HG02970 (cell line): ENCODE measurements around the gene RUFY3.
"Not testable (repeated sequence)": the region's sequence is repeated elsewhere in the genome, so short reads cannot be mapped to it uniquely, and the experiment has no call there.

Source experiments
- ATAC-seq: cut with Tn5 transposase; IDR thresholded peaks from one replicate; pipeline ENCODE4 v1.9.1; 2021; ENCODE audit warnings: mild to moderate bottlenecking, moderate library complexity, moderate number of reproducible peaks; ENCODE audit not compliant: unreplicated experiment, low FRiP score

The RUFY3 gene

GRCh38 chr4:70765368-70765767, 43.6 kb downstream of the RUFY3 start:
- no peak for ATAC-seq

DNA sequence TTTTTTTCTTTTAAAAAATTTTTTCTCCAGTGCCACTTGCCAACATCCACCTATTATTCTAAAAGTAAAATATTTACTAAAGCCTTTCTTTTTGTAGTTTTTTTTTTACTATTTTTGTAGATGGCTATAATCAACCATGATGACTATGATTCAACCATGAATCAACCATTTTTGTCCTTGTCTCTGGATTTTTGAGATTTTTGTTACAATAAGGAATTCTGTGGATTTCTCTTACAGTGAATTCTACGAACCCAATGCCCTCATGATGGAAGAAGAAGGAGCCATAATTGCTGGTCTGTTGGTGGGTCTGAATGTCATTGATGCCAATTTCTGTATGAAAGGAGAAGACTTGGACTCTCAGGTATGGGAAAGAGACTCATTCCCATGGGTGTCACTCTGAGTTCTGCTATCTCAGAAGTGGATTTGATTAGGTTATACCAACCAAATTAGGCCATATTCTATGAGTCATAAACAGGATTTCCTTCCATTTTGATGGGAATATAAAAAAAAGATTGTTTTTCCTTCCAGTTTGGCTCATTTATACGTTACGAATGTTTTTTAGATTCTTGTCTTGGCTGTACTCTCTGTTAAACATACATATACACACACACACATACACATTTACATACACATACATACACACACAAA, 46.7 kb downstream of the RUFY3 start:
- ATAC-seq = no peak

GRCh38 chr4:70769396-70769795, 47.6 kb downstream of the RUFY3 start:
- not testable (repeated sequence) for ATAC-seq

DNA sequence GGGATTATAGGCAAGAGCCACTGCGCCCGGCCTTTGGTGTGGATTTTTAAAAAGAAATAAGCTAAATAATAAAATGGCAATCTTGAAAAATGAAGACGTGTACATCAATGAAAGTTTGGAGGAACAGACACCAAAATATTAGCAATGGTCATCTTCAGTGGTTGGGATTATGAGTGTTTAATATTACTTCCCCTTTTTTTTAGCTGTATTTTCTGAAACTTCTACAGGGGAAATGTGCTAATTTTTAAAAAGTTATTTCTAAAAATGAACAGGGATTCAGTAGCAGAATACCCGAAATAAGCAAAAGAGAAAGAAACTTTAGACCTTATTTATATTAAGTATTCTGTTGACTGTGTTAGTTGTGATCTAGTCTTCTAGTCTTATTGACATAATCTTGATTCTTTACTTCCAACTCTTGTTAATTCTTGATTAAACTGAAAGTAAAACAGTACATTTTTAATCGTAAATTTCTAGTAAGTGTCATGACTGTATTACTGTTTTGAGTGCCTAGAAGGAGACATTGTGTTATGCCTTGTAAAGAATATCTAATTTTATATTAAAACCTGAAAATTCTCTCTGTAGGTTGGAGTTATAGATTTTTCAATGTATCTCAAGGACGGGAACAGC, 51.3 kb downstream of the RUFY3 start:
- no peak for ATAC-seq

DNA sequence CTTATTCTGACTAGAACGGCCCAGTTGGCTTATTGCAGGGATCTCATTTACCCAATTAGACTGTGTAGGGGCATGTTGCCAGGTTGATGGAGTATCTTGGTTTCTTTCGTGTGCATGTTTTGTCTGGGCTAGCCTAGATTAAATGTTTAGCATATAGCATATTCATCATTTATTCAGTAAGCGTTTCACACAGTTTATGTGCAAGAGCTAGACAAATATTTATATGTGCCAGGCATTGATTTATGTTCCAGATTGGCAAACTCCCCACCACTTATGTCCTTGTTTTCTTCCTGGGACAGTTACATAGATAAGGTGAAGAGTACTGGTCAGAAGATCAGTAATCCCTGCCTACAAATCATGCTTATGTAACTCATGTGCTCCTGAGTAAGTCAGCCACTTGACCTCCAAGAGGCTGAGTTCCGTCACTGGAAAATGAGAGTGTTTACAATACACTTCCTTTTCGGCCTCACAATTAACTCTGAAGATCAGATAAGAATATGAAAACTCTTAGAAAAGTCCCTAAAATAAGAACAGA, 57.2 kb downstream of the RUFY3 start:
- ATAC-seq = no peak

- no peak for ATAC-seq
Measured at GRCh38 chr4:70783096-70783495, 61.3 kb downstream of the RUFY3 start.

GRCh38 chr4:70787496-70787895, 65.7 kb downstream of the RUFY3 start:
- no peak for ATAC-seq

- ATAC-seq = no peak
Measured at GRCh38 chr4:70788733-70789132, 67.0 kb downstream of the RUFY3 start.

- no peak for ATAC-seq
Measured at GRCh38 chr4:70793626-70794025, 71.9 kb downstream of the RUFY3 start.

- no peak for ATAC-seq
Measured at GRCh38 chr4:70801265-70801809, 79.6 kb downstream of the RUFY3 start.

DNA sequence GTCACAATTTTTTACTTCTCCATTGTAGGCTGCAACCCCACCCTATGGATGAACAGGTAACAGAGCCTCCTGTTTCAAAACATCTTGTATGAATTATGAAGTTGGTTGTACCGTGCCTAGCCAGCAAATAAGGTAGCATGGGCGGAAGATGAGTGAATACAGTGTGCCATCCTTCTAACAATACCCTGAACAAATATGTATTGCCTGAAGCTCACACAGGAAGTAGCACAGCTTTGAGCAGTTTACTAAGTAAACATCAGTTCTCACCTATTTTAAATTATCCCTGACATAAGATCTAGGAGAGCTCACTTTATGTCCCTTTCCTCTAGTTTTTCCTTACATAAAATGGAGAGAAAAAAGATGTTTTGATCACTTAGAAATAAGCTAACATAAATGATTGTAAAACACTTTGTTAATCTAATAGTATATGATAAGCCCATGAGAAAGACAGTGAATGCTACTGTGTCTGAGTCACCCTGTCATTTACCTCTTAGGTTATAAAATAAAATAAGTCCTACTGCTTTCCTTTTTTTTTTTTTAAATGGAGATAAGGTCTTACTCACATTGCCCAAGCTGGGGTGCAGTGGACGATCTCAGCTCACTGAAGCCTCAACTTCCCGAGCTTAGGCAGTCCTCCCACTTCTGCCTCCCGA, 81.3 kb downstream of the RUFY3 start:
- no peak for ATAC-seq

DNA sequence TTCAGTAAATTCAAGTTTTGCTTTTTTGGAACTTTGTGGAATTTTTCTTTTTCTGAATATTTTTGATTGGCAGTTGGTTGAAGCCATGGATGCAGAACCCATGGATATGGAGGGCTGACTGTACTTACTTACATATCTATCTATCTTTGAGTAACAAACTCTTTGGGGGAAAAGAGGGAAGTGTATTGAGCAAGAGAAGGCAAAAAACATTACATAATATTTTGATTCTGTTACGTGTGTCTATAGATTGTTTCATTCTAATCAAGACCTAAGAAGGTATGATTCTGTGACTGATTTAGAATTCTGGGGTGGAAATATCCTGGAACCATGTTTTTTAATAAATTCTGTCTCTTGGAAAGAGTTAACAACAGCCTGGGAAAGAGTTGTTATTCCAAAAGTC, 86.4 kb downstream of the RUFY3 start:
- no peak for ATAC-seq

- no peak for ATAC-seq
Measured at GRCh38 chr4:70815370-70815769, 93.6 kb downstream of the RUFY3 start.

- no peak for ATAC-seq
Measured at GRCh38 chr4:70816894-70817293, 95.1 kb downstream of the RUFY3 start.

DNA sequence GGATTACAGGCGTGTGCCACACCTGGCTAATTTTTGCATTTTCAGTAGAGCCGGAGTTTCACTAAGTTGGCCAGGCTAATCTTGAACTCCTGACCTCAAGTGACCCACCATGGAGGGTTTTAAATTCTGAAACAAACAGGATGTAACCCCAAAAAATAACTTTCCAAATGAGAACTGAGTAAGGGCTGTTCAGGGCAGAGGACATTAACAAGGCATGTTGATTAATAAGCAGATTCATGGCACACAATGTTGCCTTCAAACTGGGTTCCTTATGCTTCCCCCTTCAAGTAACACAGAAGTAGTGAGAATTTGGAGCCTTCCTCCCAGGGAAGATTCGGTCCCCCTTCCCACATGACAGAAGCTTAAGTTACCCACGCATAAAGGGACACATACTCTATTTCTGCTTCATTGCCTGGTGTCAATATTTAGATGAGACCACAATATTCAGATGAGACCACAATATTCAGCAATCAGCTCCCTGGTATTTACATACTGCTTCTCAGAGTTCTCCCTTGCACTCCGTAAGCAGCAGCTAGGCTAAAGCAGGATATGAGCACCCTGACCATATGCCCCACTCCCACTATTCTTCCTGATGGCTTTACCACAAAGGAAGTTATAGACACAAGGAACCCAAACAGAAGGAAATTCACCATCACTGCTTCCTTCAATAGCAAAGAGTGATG, 96.5 kb downstream of the RUFY3 start:
- no peak for ATAC-seq

- ATAC-seq = no peak
Measured at GRCh38 chr4:70818921-70819320, 97.2 kb downstream of the RUFY3 start.

- ATAC-seq = no peak
Measured at GRCh38 chr4:70829015-70829414, 107.3 kb downstream of the RUFY3 start.

DNA sequence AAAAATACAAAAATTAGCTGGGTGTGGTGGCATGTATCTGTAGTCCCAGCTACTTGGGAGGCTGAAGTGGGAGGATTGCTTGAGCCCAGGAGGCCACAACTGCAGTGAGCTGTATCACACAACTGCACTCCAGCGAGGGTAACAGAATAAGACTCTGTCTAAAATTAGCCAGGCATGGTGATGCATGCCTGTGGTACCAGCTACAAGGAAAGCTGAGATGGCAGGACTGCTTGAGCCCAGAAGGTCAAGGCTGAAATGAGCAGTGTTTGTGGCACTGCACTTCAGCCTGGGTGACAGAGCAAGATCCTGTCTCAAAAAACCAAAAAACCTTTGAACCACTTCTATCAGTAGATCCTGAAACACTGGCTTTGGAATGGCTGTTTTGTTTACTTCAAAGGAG, 107.7 kb downstream of the RUFY3 start:
- ATAC-seq = no peak

GRCh38 chr4:70830054-70830453, 108.3 kb downstream of the RUFY3 start:
- ATAC-seq = no peak

DNA sequence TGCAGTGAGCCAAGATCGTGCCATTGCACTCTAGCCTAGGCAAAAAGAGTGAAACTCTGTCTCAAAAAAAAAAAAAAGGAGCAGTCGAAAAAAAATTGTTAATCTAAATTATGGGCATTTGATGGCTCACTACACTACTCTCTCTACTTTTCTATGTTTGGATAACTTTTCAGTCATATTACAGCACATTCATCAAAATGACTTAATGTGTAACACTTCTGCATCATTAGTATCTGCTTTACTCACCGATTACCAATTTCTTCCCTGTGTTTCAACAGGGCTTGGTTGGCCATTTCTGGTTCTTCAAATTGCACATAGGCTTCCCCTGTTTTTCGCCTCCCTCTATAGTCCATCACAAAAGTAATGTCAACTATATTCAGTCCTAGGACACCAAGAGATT, 109.5 kb downstream of the RUFY3 start:
- no peak for ATAC-seq

GRCh38 chr4:70833675-70834074, 111.9 kb downstream of the RUFY3 start:
- no peak for ATAC-seq
